HEK293 (cell line): ENCODE results near the gene FGFRL1.

Source experiments
- KLF7 ChIP-seq: fragments of 450-650 bp; formaldehyde crosslinking; IDR thresholded peaks from 2 replicates; pipeline ENCODE4 v1.5.1; 2016; ENCODE audit warnings: missing biosample characterization, missing genetic modification characterization, borderline replicate concordance
- YY1 ChIP-seq: fragments of 450-650 bp; formaldehyde crosslinking; IDR thresholded peaks from 2 replicates; pipeline ENCODE4 v1.5.1; 2018; ENCODE audit warnings: missing biosample characterization, missing genetic modification characterization
- ZNF133 ChIP-seq: fragments of 450-650 bp; formaldehyde crosslinking; IDR thresholded peaks from 2 replicates; pipeline ENCODE4 v1.5.1; 2016; ENCODE audit warnings: missing biosample characterization, missing genetic modification characterization
- ZNF24 ChIP-seq: fragments of 450-650 bp; formaldehyde crosslinking; IDR thresholded peaks from 2 replicates; pipeline ENCODE4 v1.5.1; 2016; ENCODE audit warnings: missing biosample characterization, missing genetic modification characterization
- ZNF354C ChIP-seq: fragments of 450-650 bp; formaldehyde crosslinking; IDR thresholded peaks from 2 replicates; pipeline ENCODE4 v1.5.1; 2016; ENCODE audit warnings: missing biosample characterization, missing genetic modification characterization, low read depth, borderline replicate concordance
- ZNF391 ChIP-seq: fragments of 450-650 bp; formaldehyde crosslinking; IDR thresholded peaks from 2 replicates; pipeline ENCODE4 v1.5.1; 2016; ENCODE audit warnings: low read depth, missing biosample characterization, missing genetic modification characterization, borderline replicate concordance
- ZNF48 ChIP-seq: fragments of 450-650 bp; formaldehyde crosslinking; IDR thresholded peaks from 2 replicates; pipeline ENCODE4 v1.5.1; 2016; ENCODE audit warnings: missing biosample characterization, missing genetic modification characterization
- ZNF707 ChIP-seq: fragments of 450-650 bp; formaldehyde crosslinking; IDR thresholded peaks from 2 replicates; pipeline ENCODE4 v1.5.1; 2016; ENCODE audit warnings: missing biosample characterization, missing genetic modification characterization
- ZNF837 ChIP-seq: fragments of 450-650 bp; formaldehyde crosslinking; IDR thresholded peaks from 2 replicates; pipeline ENCODE4 v1.5.1; 2016; ENCODE audit warnings: missing biosample characterization, missing genetic modification characterization
- TF ChIP-seq, protein P1 (sequence below): fragments of 450-650 bp; formaldehyde crosslinking; IDR thresholded peaks from 2 replicates; pipeline ENCODE4 v1.5.1; 2016; ENCODE audit warnings: missing biosample characterization, missing genetic modification characterization
- TF ChIP-seq, protein P2 (sequence below): fragments of 450-650 bp; formaldehyde crosslinking; IDR thresholded peaks from 2 replicates; pipeline ENCODE4 v1.5.1; 2016; ENCODE audit warnings: missing biosample characterization, missing genetic modification characterization, low read depth
- TF ChIP-seq, protein P3 (sequence below): sonication (generic); formaldehyde crosslinking; IDR thresholded peaks from 2 replicates; pipeline ENCODE4 v1.8.1; 2022; ENCODE audit warnings: mild to moderate bottlenecking, moderate library complexity, missing genetic modification reagents

DNA sequence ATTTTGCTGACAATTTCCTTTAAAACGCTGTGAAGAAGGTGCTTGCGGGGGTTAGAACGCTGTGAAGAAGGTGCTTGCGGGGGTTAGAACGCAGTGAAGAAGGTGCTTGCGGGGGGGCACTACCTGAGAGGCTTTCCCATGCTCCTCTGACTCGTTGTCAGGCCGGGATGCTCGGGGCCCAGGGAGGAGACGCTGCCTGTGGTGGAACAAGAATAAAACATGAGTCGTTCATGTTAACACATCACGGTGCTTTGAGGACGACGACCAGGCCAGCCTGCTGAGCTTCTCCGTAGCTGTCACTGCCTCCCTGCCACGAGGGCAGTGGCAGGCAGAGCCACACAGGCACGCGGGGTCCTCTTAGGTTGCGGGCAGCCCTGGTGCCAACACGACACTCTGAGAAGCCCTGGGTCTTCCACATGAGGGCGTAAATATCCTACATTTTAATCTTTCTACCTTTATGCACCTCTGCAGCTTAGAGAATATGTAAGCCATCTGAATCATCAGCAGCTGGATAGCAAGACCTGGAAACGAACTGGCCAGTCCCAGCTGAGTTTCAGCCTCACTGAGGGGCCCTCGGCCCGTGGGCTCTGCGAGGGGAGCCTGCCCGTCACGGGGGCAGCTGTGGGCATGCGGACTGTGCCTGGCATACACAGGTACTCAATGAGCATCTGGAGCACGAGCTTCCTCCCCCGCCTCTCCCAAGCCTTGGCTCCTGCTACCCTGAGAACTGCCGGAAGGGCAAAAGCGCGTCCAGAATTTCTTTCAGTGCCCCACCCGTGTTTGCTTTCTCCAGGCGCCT lies 47.0 kb downstream of the FGFRL1 start:
- no peak for TF ChIP-seq ZNF354C (tag by site-specific recombination)
- TF ChIP-seq, protein P1, sequence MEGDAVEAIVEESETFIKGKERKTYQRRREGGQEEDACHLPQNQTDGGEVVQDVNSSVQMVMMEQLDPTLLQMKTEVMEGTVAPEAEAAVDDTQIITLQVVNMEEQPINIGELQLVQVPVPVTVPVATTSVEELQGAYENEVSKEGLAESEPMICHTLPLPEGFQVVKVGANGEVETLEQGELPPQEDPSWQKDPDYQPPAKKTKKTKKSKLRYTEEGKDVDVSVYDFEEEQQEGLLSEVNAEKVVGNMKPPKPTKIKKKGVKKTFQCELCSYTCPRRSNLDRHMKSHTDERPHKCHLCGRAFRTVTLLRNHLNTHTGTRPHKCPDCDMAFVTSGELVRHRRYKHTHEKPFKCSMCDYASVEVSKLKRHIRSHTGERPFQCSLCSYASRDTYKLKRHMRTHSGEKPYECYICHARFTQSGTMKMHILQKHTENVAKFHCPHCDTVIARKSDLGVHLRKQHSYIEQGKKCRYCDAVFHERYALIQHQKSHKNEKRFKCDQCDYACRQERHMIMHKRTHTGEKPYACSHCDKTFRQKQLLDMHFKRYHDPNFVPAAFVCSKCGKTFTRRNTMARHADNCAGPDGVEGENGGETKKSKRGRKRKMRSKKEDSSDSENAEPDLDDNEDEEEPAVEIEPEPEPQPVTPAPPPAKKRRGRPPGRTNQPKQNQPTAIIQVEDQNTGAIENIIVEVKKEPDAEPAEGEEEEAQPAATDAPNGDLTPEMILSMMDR (tag by site-specific recombination), result no peak
- TF ChIP-seq, protein P2, sequence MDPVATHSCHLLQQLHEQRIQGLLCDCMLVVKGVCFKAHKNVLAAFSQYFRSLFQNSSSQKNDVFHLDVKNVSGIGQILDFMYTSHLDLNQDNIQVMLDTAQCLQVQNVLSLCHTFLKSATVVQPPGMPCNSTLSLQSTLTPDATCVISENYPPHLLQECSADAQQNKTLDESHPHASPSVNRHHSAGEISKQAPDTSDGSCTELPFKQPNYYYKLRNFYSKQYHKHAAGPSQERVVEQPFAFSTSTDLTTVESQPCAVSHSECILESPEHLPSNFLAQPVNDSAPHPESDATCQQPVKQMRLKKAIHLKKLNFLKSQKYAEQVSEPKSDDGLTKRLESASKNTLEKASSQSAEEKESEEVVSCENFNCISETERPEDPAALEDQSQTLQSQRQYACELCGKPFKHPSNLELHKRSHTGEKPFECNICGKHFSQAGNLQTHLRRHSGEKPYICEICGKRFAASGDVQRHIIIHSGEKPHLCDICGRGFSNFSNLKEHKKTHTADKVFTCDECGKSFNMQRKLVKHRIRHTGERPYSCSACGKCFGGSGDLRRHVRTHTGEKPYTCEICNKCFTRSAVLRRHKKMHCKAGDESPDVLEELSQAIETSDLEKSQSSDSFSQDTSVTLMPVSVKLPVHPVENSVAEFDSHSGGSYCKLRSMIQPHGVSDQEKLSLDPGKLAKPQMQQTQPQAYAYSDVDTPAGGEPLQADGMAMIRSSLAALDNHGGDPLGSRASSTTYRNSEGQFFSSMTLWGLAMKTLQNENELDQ (tag by site-specific recombination), result no peak
- TF ChIP-seq ZNF48 (tag by site-specific recombination), result no peak
- TF ChIP-seq ZNF133 (tag by site-specific recombination), result no peak
- TF ChIP-seq ZNF391, result no peak
- TF ChIP-seq KLF7 (tag by site-specific recombination), result no peak
- no peak for TF ChIP-seq ZNF707
- no peak for TF ChIP-seq YY1 (tag by site-specific recombination)
- TF ChIP-seq ZNF24, result no peak
- TF ChIP-seq ZNF837 (tag by site-specific recombination), result no peak
- TF ChIP-seq, protein P3, sequence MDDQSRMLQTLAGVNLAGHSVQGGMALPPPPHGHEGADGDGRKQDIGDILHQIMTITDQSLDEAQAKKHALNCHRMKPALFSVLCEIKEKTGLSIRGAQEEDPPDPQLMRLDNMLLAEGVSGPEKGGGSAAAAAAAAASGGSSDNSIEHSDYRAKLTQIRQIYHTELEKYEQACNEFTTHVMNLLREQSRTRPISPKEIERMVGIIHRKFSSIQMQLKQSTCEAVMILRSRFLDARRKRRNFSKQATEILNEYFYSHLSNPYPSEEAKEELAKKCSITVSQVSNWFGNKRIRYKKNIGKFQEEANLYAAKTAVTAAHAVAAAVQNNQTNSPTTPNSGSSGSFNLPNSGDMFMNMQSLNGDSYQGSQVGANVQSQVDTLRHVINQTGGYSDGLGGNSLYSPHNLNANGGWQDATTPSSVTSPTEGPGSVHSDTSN (CRISPR knock-in tag), result no peak
